Epithelial cell of alveolus of lung (primary cell): ENCODE measurements around the gene NAT10. TPM values are rescaled to one million over a fixed set of nuclear protein-coding genes. Genes with fewer than 3 reads are reported as not detected.

ENCODE experiments used
- total RNA-seq: library from RNA; depleted of rRNA; stranded (reverse); fragments of >200 nt; gene quantifications from 2 replicates; pipeline ENCODE4 v1.2.1, GENCODE V29; 2015

Gene NAT10
- 23.9 and 28.4 TPM in 2 replicates for total RNA-seq

DNA sequence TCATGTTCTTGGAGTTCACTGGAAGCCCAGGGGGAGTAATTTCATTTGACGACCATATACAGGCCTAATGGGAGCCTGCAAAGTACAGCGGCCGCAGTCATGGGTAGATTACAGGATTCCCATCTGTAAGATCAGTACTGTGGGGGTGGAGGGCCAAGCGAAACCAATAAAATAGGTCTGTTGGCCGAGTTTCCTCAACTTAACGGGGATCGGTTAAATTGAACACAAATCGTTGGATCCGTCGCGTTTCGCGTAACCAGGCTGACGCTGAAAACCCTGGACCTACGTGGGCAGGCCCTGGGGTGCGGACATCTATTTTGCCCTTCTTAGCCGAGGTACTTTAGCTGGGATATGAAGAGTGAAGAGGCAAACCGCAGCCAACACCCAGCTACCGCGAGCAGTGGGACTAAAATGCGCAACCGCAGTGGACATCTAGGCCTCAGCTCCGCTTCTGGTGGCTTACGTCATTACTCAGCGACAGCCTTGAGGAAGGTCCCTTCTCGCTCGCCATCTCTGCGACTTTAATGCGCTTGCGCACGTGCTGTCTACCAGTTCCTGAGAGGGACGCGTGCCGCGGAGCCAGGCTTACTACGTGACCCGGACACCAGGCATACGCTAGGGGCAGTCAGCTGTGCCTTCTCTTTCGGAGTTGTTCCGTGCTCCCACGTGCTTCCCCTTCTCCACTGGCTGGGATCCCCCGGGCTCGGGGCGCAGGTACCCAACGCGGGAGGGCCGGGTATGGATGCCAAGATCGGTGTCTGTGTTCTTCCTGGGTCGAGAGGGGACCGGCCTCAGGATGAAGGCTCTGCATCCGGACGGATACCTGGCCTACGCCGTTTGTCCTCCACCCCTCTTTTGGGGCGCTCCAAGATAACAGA lies at the start of gene NAT10:
NAT10 (plus strand) TSS at position 551 of the 878 bp plus-strand sequence. CDS start 2,597 bp downstream, outside the sequence.

Other genes with a start within 250 kb of the NAT10 start
- 0.39 and 2.2 TPM in 2 replicates for gene LMO2, start 213.6 kb upstream of the NAT10 start, total RNA-seq
- 160 and 191 TPM in 2 replicates for gene CAPRIN1, start 53.9 kb upstream of the NAT10 start, total RNA-seq